NCI-H2107 treated with DMSO at 0.1 percent for 48 hours (cell line): ENCODE results near the gene LSR.

Experiments
- DNase-seq: peaks from one replicate; lab custom pipeline; 2025; ENCODE audit not compliant: unreplicated experiment; lab: John Stamatoyannopoulos, UW

LSR gene

GRCh38 chr19:35266520-35267352 lies 17.9 kb downstream of the LSR start:
- DNase-seq: no peak

GRCh38 chr19:35267353-35267817 lies 18.6 kb downstream of the LSR start:
- DNase-seq: no peak

- no peak for DNase-seq
These were observed 19.2 kb downstream of the LSR start for GRCh38 chr19:35267818-35268535.

- peak; percentile 38 for DNase-seq
These were observed 20.0 kb downstream of the LSR start, which contains the start of gene USF2 for GRCh38 chr19:35268536-35269437. Gene USF2 (plus strand): TSS chr19:35268962. CDS start chr19:35269102, 140 bp downstream.

GRCh38 chr19:35269438-35270117 lies 20.8 kb downstream of the LSR start:
- peak; percentile 23 for DNase-seq

- DNase-seq: no peak
These were observed 21.6 kb downstream of the LSR start for GRCh38 chr19:35270381-35270811.

GRCh38 chr19:35271546-35271945 lies 22.7 kb downstream of the LSR start:
- no peak for DNase-seq

- DNase-seq: no peak
These were observed 23.4 kb downstream of the LSR start for GRCh38 chr19:35272122-35272719.

- DNase-seq: no peak
These were observed 24.3 kb downstream of the LSR start for GRCh38 chr19:35272954-35273649.

- no peak for DNase-seq
These were observed 25.0 kb downstream of the LSR start for GRCh38 chr19:35273686-35274259.

- no peak for DNase-seq
These were observed 25.5 kb downstream of the LSR start for GRCh38 chr19:35274323-35274722.

GRCh38 chr19:35276706-35277281 lies 28.0 kb downstream of the LSR start:
- no peak for DNase-seq

- DNase-seq: no peak
These were observed 29.9 kb downstream of the LSR start for GRCh38 chr19:35278578-35279284.

GRCh38 chr19:35279374-35279773 lies 30.6 kb downstream of the LSR start:
- no peak for DNase-seq

- DNase-seq: no peak
These were observed 31.4 kb downstream of the LSR start for GRCh38 chr19:35279985-35280821.

GRCh38 chr19:35281303-35281702 lies 32.5 kb downstream of the LSR start:
- no peak for DNase-seq
